ENCODE data around the gene OMD.

Gene OMD

DNA sequence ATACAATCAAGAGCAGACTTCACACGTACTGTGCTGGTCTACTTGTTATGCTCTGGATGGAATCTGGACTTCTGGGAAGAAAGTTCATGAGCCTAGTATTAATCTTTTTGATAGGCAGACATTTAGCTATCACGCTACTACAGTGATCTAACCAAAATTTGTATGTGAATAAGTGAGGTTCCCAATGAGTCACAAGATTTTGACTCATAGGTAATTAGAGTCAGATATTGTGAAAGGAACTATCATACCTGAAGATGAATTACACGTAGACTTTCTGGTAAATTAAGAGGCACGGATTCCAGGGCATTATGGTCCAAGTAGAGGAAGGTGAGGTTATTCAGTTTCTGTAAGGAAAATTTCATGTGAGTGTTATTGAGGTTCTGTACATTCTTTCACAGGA, 38.3 kb downstream of the OMD start:
- Histone ChIP-seq H3K9me3 (ENCODE audit: control insufficient read depth, low read depth, low read length) (no peaks in the 10 kb centered on the region), H3K9ac (ENCODE audit: low read length) (no peak overlapping the region), H3K4me1 (ENCODE audit: control insufficient read depth, low read depth, low read length) (no peaks in the 10 kb centered on the region), H3K27ac (ENCODE audit: low read length) (no peak overlapping the region), H3K36me3 (ENCODE audit: control insufficient read depth, low read depth, low read length) (no peaks in the 10 kb centered on the region), H3K27me3 (ENCODE audit: control insufficient read depth, insufficient read depth, low read length) (no peaks in the 10 kb centered on the region), H3K4me3 (ENCODE audit: low read length) (no peak overlapping the region)

DNA sequence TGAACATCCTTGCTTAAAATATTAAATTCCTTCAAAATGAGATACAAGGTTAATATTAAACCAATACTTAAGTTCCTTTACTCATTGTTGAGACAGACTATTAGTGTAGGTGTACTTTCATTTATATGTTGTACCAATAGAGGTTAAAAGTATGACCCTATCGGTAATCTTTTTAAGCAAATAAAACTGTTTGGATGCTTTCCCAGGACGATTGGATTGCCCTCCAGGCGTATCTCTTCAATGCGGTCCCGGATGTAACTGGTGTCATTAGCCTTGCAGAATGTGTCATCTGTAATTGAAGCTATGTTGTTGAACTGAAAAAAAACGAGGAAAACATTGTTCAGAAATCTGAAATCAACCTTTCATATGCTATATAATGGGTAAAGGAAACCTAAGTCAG, 38.8 kb downstream of the OMD start:
- no peaks in the 10 kb centered on the region for H3K27me3 ChIP-seq (ENCODE audit: control insufficient read depth, insufficient read depth, low read length)
- no peak overlapping the region for H3K27ac ChIP-seq (ENCODE audit: low read length)
- no peak overlapping the region for H3K4me3 ChIP-seq (ENCODE audit: low read length)
- no peaks in the 10 kb centered on the region for H3K36me3 ChIP-seq (ENCODE audit: control insufficient read depth, low read depth, low read length)
- H3K4me1 ChIP-seq (ENCODE audit: control insufficient read depth, low read depth, low read length): no peaks in the 10 kb centered on the region
- no peaks in the 10 kb centered on the region for H3K9me3 ChIP-seq (ENCODE audit: control insufficient read depth, low read depth, low read length)
- no peak overlapping the region for H3K9ac ChIP-seq (ENCODE audit: low read length)

DNA sequence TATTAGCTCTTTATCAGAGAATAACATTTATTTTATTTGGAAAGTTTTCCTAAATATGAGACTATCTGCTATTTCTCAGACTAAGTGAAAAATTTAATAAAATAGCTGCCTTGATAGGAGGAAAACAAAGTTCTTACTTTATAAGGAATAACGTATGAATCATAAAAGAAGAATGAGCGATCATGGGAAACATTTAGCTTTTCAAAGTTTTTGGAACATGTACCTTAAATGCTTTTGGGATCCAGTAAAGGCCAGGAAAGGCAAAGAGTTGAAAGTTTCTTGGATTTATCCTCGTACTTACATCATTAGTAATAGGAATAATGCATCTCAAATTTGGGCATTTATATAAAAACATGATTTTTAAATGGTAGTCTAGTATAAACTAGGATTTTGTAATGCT, 39.3 kb downstream of the OMD start:
- H3K27ac ChIP-seq (ENCODE audit: low read length): no peak overlapping the region

DNA sequence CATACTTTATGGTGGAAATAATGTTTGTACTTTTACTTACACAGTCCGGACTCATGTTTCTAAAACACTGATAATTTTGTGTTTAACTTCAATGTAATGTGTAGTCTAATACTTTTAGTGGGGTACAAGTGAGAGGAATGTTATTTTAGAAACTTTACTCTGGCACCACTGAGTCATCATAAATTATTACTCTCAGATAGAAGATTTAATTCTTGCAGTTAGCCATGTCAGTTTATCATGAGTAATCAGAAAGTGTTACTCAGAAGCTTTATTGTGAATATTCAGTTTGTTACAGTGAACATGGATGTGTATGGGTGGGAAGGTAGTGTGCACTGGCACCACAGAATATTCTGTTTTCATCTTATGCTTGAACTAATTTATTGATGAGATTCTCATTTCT, 39.9 kb downstream of the OMD start:
- H3K9ac ChIP-seq (ENCODE audit: low read length): no peak overlapping the region
- peaks cover 3% of the 10 kb centered on the region for H3K4me1 ChIP-seq (ENCODE audit: control insufficient read depth, low read depth, low read length)
- H3K27ac ChIP-seq (ENCODE audit: low read length): no peak overlapping the region
- no peaks in the 10 kb centered on the region for H3K9me3 ChIP-seq (ENCODE audit: control insufficient read depth, low read depth, low read length)
- H3K4me3 ChIP-seq (ENCODE audit: low read length): no peak overlapping the region
- H3K36me3 ChIP-seq (ENCODE audit: control insufficient read depth, low read depth, low read length): no peaks in the 10 kb centered on the region
- no peaks in the 10 kb centered on the region for H3K27me3 ChIP-seq (ENCODE audit: control insufficient read depth, insufficient read depth, low read length)

More for the DNA sequence above, 39.3 kb downstream of the OMD start:
- Histone ChIP-seq H3K9me3 (ENCODE audit: control insufficient read depth, low read depth, low read length) (no peaks in the 10 kb centered on the region), H3K4me1 (ENCODE audit: control insufficient read depth, low read depth, low read length) (no peaks in the 10 kb centered on the region), H3K9ac (ENCODE audit: low read length) (no peak overlapping the region), H3K36me3 (ENCODE audit: control insufficient read depth, low read depth, low read length) (no peaks in the 10 kb centered on the region), H3K27me3 (ENCODE audit: control insufficient read depth, insufficient read depth, low read length) (no peaks in the 10 kb centered on the region), H3K4me3 (ENCODE audit: low read length) (no peak overlapping the region)

DNA sequence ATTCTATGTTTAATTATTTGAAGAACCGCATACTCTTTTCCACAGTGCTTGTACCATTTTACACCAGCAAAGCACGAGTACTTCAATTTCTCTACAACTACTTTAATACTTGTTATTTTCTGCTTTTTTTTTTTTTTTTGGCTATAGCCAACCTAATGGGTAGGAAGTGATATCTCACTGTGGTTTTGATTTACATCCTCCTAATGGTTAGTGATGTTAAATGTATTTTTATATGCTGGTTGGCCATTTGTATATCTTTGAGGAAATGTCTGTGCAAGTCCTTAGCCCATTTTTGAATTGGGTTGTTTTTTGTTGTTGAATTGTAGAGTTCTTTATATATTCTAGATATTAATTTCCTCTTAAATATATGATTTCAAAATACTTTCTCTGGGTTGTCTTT, 42.5 kb downstream of the OMD start:
- no peak overlapping the region for H3K9ac ChIP-seq (ENCODE audit: low read length)
- H3K4me1 ChIP-seq (ENCODE audit: control insufficient read depth, low read depth, low read length): peaks cover 10% of the 10 kb centered on the region
- no peaks in the 10 kb centered on the region for H3K27me3 ChIP-seq (ENCODE audit: control insufficient read depth, insufficient read depth, low read length)
- no peaks in the 10 kb centered on the region for H3K9me3 ChIP-seq (ENCODE audit: control insufficient read depth, low read depth, low read length)
- H3K36me3 ChIP-seq (ENCODE audit: control insufficient read depth, low read depth, low read length): no peaks in the 10 kb centered on the region
- no peak overlapping the region for H3K4me3 ChIP-seq (ENCODE audit: low read length)
- no peak overlapping the region for H3K27ac ChIP-seq (ENCODE audit: low read length)

DNA sequence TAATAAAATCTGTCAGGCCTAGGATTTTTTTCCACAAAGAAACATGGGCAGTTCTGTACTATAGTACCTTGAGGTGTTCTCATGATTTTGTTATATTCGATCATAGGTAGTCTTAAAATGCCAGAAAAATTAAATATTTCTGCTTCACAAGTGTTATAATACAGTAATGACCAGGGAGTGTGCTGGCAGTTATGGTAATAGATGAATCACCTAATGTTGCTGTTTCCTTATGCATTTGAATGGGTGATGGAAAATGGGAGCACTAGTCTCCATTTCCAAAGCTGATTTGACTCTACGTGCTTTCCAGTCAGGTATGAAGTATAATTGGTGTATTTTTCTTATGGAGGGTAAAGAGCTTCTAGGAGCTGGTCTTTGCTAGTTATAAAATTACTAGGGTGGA, 43.7 kb downstream of the OMD start:
- H3K27me3 ChIP-seq (ENCODE audit: control insufficient read depth, insufficient read depth, low read length): no peaks in the 10 kb centered on the region
- H3K4me1 ChIP-seq (ENCODE audit: control insufficient read depth, low read depth, low read length): peaks cover 10% of the 10 kb centered on the region
- H3K9ac ChIP-seq (ENCODE audit: low read length): no peak overlapping the region
- no peaks in the 10 kb centered on the region for H3K36me3 ChIP-seq (ENCODE audit: control insufficient read depth, low read depth, low read length)
- H3K4me3 ChIP-seq (ENCODE audit: low read length): no peak overlapping the region
- H3K27ac ChIP-seq (ENCODE audit: low read length): no peak overlapping the region
- no peaks in the 10 kb centered on the region for H3K9me3 ChIP-seq (ENCODE audit: control insufficient read depth, low read depth, low read length)

DNA sequence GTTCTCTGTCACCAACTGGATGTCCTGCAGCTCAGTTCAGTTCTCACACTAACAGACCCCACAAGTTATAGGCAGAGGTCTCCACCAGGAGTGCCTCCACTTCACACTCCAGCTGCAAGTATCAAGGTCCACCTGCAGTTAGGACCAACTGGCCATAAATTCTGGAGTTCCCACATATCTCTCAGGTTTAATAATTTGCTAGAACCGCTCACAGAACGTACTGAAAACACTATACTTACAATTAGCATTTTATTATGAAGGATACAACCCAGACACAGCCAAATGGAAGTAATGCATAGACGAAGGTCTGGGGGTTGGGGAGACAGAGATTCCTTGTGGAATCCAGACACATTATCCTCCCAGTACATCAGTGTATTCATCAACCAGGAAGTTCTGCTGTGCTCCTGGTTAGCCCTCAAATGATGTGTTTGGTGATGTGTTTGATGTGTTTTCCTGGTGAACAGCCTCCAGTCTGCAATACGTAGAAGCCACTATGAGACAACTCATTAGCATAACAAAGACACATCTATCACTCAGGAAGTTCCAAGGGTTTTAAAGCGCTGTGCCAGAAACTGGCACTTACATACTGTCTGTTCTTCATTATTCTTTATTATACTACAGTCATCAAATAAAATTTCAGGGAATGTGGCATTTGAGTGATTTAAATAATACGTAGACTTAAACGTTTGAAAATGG, 45.3 kb downstream of the OMD start:
- no peaks in the 10 kb centered on the region for H3K27me3 ChIP-seq (ENCODE audit: control insufficient read depth, insufficient read depth, low read length)

DNA sequence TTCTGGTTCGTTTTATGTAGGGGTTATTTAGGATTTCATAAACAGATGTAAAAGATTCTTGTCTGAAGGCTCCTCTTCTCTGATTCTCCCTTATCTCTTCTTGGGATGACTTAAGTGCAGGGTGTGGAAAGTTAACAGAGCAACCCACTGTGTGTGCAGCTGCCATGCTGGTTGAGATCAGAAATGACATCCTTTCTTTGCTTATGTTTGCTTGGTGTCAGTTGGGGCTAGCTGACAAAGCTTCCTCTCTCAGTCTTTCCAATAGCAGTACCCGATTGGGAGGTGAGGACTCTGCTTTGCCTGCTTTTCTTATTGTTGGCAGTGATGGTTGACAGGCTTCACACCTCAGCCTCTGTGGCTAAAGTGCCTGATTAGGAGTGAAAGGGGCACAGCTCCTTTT, 46.4 kb downstream of the OMD start:
- no peak overlapping the region for H3K9ac ChIP-seq (ENCODE audit: low read length)
- H3K4me3 ChIP-seq (ENCODE audit: low read length): no peak overlapping the region
- H3K36me3 ChIP-seq (ENCODE audit: control insufficient read depth, low read depth, low read length): no peaks in the 10 kb centered on the region
- H3K9me3 ChIP-seq (ENCODE audit: control insufficient read depth, low read depth, low read length): no peaks in the 10 kb centered on the region
- H3K27ac ChIP-seq (ENCODE audit: low read length): no peak overlapping the region
- H3K27me3 ChIP-seq (ENCODE audit: control insufficient read depth, insufficient read depth, low read length): no peaks in the 10 kb centered on the region
- peaks cover 10% of the 10 kb centered on the region for H3K4me1 ChIP-seq (ENCODE audit: control insufficient read depth, low read depth, low read length)

More for the DNA sequence above, 45.3 kb downstream of the OMD start:
- H3K9ac ChIP-seq (ENCODE audit: low read length): no peak overlapping the region
- H3K9me3 ChIP-seq (ENCODE audit: control insufficient read depth, low read depth, low read length): no peaks in the 10 kb centered on the region
- no peaks in the 10 kb centered on the region for H3K36me3 ChIP-seq (ENCODE audit: control insufficient read depth, low read depth, low read length)
- H3K4me3 ChIP-seq (ENCODE audit: low read length): no peak overlapping the region
- peaks cover 10% of the 10 kb centered on the region for H3K4me1 ChIP-seq (ENCODE audit: control insufficient read depth, low read depth, low read length)
- no peak overlapping the region for H3K27ac ChIP-seq (ENCODE audit: low read length)

DNA sequence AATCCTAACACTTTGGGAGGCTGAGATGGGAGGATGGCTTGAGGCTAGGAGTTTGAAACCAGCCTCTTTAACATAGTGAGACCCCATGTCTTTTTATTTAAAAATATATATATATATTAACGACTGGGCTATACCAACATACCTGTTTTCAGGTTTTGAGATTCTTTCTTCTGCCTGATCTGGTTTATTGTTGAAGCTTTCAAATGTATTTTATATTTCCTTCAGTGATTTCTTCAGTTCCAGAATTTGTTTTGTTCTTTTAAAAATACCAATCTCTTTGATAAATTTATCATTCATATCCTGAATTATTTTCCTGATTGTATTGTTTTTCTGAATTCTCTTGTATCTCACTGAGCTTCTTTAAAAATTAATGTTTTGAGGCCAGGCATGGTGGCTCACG, 51.1 kb downstream of the OMD start:
- H3K27ac ChIP-seq (ENCODE audit: low read length): no peak overlapping the region
- no peaks in the 10 kb centered on the region for H3K9me3 ChIP-seq (ENCODE audit: control insufficient read depth, low read depth, low read length)
- H3K4me3 ChIP-seq (ENCODE audit: low read length): no peak overlapping the region
- H3K27me3 ChIP-seq (ENCODE audit: control insufficient read depth, insufficient read depth, low read length): no peaks in the 10 kb centered on the region
- no peaks in the 10 kb centered on the region for H3K4me1 ChIP-seq (ENCODE audit: control insufficient read depth, low read depth, low read length)
- H3K9ac ChIP-seq (ENCODE audit: low read length): no peak overlapping the region
- no peaks in the 10 kb centered on the region for H3K36me3 ChIP-seq (ENCODE audit: control insufficient read depth, low read depth, low read length)

DNA sequence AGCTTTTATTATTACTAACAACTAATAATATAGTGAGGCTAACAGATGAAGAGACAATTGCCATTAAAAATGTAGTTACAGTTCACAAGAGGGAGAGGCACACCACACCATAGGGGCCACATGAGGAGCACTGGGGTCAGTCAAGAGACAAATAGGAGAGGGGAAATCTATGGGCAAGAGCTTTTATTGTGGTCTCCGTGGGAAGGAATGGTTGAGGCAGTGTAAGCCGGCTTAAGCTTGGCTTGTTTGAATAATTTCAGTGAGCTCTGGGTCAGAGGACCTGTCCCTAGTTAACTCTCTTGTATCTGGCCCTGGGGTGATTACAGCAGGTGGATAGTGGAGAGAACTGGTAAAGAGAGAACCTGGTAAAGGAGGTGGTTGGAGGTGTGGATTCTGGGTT, 55.2 kb downstream of the OMD start:
- no peaks in the 10 kb centered on the region for H3K36me3 ChIP-seq (ENCODE audit: control insufficient read depth, low read depth, low read length)
- no peaks in the 10 kb centered on the region for H3K9me3 ChIP-seq (ENCODE audit: control insufficient read depth, low read depth, low read length)
- H3K27ac ChIP-seq (ENCODE audit: low read length): no peak overlapping the region
- no peaks in the 10 kb centered on the region for H3K27me3 ChIP-seq (ENCODE audit: control insufficient read depth, insufficient read depth, low read length)
- H3K9ac ChIP-seq (ENCODE audit: low read length): no peak overlapping the region
- no peaks in the 10 kb centered on the region for H3K4me1 ChIP-seq (ENCODE audit: control insufficient read depth, low read depth, low read length)
- no peak overlapping the region for H3K4me3 ChIP-seq (ENCODE audit: low read length)

Data from iPS-18a (cell line).